Stomach (tissue), 4 donors: ENCODE measurements around the gene SPG7.

ENCODE experiments used
- CTCF ChIP-seq, 7 experiments: fragments of 450-650 bp in 4 of 7; fragments of 200-600 bp in 3 of 7; sonication (generic) in 3 of 7; IDR thresholded peaks; one replicate each; pipeline ENCODE4 v1.5.1; 2016 to 2019; ENCODE audit warnings: antibody characterized with exemption in 7 of 7, control low read depth in 2 of 7, mild to moderate bottlenecking in 1 of 7
- EP300 ChIP-seq: sonication (generic); formaldehyde crosslinking; IDR thresholded peaks from one replicate; pipeline ENCODE4 v1.6.1; 2017; ENCODE audit warnings: antibody characterized with exemption
- POLR2A ChIP-seq, 4 donors: fragments of 450-650 bp; IDR thresholded peaks; one replicate each; pipeline ENCODE4 v1.6.1; 2016; ENCODE audit warnings: antibody characterized with exemption in 4 of 4, control low read depth in 2 of 4, mild to moderate bottlenecking in 1 of 4, moderate library complexity in 1 of 4
- POLR2AphosphoS5 ChIP-seq, 3 donors: sonication (generic); formaldehyde crosslinking; IDR thresholded peaks; one replicate each; pipeline ENCODE4 v1.6.1; 2016; ENCODE audit warnings: antibody characterized with exemption in 3 of 3

- TF ChIP-seq CTCF (IDR thresholded peaks at IDR 0.05): no peak
- TF ChIP-seq POLR2AphosphoS5 (IDR thresholded peaks at IDR 0.05): no peak
- no peak for TF ChIP-seq EP300
- no peak for TF ChIP-seq POLR2A (IDR thresholded peaks at IDR 0.05)
Measured at GRCh38 chr16:89507214-89507833, 879 bp upstream of the SPG7 start.
